Endothelial cell (in vitro differentiated cells): ENCODE results near the gene CTAG1A. TPM values are rescaled to one million over a fixed set of nuclear protein-coding genes. Genes with fewer than 3 reads are reported as not detected.

Experiments
- DNase-seq: peaks from one replicate; pipeline ENCODE4 v3.0.0; 2021; ENCODE audit warnings: low spot score
- H3K27ac Mint-ChIP-seq: one replicate; pipeline ENCODE4 v1.8.0; 2021; ENCODE audit warnings: mixed read lengths, inconsistent platforms; ENCODE audit not compliant: unreplicated experiment
- H3K27me3 Mint-ChIP-seq: one replicate; pipeline ENCODE4 v1.8.0; 2021; ENCODE audit warnings: mild to moderate bottlenecking, moderate library complexity, mixed read lengths, inconsistent platforms; ENCODE audit not compliant: unreplicated experiment
- H3K36me3 Mint-ChIP-seq: one replicate; pipeline ENCODE4 v1.8.0; 2021; ENCODE audit warnings: mild to moderate bottlenecking, low read depth, mixed read lengths, inconsistent platforms; ENCODE audit not compliant: unreplicated experiment
- H3K4me1 Mint-ChIP-seq: one replicate; pipeline ENCODE4 v1.8.0; 2021; ENCODE audit warnings: mild to moderate bottlenecking, mixed read lengths, inconsistent platforms; ENCODE audit not compliant: unreplicated experiment
- H3K4me3 Mint-ChIP-seq: one replicate; pipeline ENCODE4 v1.8.0; 2021; ENCODE audit warnings: mild to moderate bottlenecking, mixed read lengths, inconsistent platforms; ENCODE audit not compliant: unreplicated experiment
- H3K9me3 Mint-ChIP-seq: one replicate; pipeline ENCODE4 v1.8.0; 2021; ENCODE audit warnings: mixed read lengths, inconsistent platforms; ENCODE audit not compliant: unreplicated experiment
- CTCF ChIP-seq: fragments of 200-600 bp; sonication (generic); IDR thresholded peaks from one replicate; pipeline ENCODE4 v1.5.0; 2021; ENCODE audit warnings: antibody characterized with exemption; ENCODE audit not compliant: unreplicated experiment
- total RNA-seq: library from RNA; stranded (reverse); fragmentation: NEBNext Ultra II Directional; extraction: Animal tissue kit (Norgen Biotek cat#: 25700); gene quantifications from one replicate; pipeline ENCODE4 v1.2.1, GENCODE V29; 2021; ENCODE audit not compliant: unreplicated experiment

CTAG1A gene
- total RNA-seq, 1 donor from 2014 or later = not detected

DNA sequence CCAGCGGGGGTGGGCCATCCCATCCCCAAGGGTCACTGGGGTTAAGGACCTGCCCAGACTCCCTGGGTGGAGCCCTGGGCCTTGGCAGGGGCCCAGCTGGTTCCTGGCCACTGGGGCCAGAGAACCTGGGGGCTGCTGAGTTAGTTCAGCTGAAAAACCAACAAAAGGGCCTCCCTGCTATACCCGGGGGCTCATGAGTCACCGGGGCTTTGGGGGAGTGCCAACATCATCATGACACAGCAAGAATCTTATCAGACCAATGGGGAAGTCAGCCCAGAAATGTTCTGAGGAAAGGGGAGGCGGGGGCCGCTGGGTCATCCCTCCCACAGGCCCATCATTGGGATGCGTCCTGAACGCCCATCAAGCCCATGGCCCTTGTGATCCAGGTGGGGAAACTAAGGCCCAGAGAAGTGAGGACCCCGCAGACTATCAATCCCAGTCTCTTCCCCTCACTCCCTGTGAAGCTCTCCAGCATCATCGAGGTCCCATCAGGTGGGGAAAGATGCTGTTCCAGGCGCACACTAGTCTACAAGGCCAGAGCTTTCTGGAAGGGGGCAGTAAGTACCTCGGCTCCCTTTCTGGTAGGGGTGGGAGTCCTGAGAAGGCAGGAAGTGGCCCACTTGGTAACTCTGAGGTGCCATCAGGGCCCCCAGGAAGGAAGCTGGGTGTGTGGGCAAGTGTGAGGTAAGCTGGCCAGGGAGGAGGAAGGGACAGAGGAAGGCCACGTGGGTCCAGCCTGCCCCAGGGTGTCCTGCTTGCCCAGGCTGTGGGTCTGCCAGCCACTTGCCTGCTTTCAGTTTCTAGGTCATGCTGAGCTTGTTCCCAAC, 42.8 kb upstream of the CTAG1A start:
- DNase-seq = no peak
- Mint-ChIP-seq H3K27ac (no peak overlapping the region), H3K4me1 (no peaks in the 10 kb centered on the region), H3K4me3 (no peak overlapping the region), H3K9me3 (no peaks in the 10 kb centered on the region), H3K36me3 (peaks cover 3% of the 10 kb centered on the region), H3K27me3 (peaks cover 3% of the 10 kb centered on the region)
- TF ChIP-seq CTCF = no peak

GRCh38 chrX:154542723-154543424, 42.1 kb upstream of the CTAG1A start:
- no peaks in the 10 kb centered on the region for H3K9me3 Mint-ChIP-seq
- H3K27ac Mint-ChIP-seq = no peak overlapping the region
- no peak overlapping the region for H3K4me3 Mint-ChIP-seq
- peaks cover 3% of the 10 kb centered on the region for H3K36me3 Mint-ChIP-seq
- no peak for TF ChIP-seq CTCF
- DNase-seq = no peak
- H3K4me1 Mint-ChIP-seq = peaks cover 3% of the 10 kb centered on the region
- peaks cover 4% of the 10 kb centered on the region for H3K27me3 Mint-ChIP-seq

GRCh38 chrX:154545673-154546274, 39.2 kb upstream of the CTAG1A start:
- H3K27ac Mint-ChIP-seq = no peak overlapping the region
- H3K36me3 Mint-ChIP-seq = peaks cover 7% of the 10 kb centered on the region
- DNase-seq = no peak
- TF ChIP-seq CTCF = no peak
- H3K9me3 Mint-ChIP-seq = no peaks in the 10 kb centered on the region
- H3K4me3 Mint-ChIP-seq = peak overlapping the region; percentile 81
- peaks cover 11% of the 10 kb centered on the region for H3K4me1 Mint-ChIP-seq
- peaks cover 6% of the 10 kb centered on the region for H3K27me3 Mint-ChIP-seq

GRCh38 chrX:154546354-154547244, 38.3 kb upstream of the CTAG1A start, which contains the start of gene G6PD:
Gene G6PD, minus strand, starts transcription at chrX:154546846. Its CDS starts 691 bp downstream, at chrX:154546155.
- Mint-ChIP-seq H3K4me3 (peak within 1 kb of the TSS; percentile 96), H3K27me3 (peaks cover 6% of the 10 kb centered on the region), H3K4me1 (peaks cover 11% of the 10 kb centered on the region), H3K9me3 (no peaks in the 10 kb centered on the region), H3K27ac (peak within 1 kb of the TSS; percentile 96), H3K36me3 (peaks cover 7% of the 10 kb centered on the region)
- DNase-seq = peak; percentile 72
- no peak for TF ChIP-seq CTCF
